ENCODE measurements around the gene DENND2A.

Gene DENND2A

GRCh38 chr7:140619176-140619575, 21.4 kb downstream of the DENND2A start:
- no peak for DNase-seq (ENCODE audit: low spot score)

DNA sequence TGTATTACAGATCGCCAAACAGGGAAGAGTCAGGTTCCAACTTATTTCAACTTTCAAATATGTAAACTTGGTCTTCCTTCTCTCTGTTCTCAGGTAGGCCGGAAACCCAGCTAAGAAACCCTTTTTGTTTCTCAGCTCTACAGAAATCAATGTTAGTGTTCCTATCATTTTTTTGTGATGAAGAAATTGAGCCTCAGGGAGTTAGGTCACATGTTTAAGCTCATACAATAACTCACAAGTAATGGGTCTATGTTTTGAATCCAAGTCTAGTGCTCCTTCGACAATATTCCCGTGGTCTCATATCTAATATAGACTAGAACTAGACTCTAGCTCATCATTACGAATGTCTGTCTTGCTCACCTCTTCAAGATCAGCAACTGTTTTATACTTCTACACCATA, 22.3 kb downstream of the DENND2A start:
- no peak for DNase-seq (ENCODE audit: low spot score)

DNA sequence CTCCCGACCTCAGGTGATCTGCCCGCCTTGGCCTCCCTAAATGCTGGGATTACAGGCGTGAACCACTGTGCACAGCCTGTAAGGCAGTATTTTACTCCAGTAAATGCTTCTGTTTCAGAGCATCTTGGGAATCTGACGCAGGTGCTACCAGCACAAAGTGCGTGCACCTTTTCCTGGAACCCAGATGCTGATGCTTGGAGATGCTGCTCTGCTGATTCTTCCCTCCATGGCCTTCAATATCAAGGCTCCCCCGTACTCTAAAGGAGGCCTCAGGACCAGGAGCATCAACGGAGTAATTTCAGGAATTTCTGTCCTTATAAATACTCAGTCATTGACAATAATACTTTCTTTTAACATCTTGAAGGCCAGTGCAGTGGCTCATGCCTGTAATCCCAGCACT, 23.5 kb downstream of the DENND2A start:
- no peak for DNase-seq (ENCODE audit: low spot score)

DNA sequence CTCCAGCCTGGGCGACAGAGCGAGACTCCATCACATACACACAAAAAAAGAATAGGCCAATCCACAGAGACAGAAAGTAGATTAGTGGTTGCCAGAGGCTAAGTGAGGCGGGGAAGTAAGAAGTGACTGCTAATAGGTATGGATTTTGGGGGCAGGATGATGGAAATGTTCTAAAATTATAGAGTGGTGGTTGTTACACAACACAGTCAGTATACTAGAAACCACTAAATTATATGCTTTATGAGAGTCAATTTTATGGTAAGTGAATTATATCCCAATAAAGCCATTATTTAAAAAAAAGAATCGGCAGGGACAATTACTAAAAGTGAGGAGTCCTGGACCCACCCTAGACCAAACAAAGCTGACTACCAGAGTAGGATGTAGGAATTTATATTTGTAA, 24.3 kb downstream of the DENND2A start:
- DNase-seq (ENCODE audit: low spot score) = no peak

GRCh38 chr7:140611641-140612040, 29.0 kb downstream of the DENND2A start:
- DNase-seq (ENCODE audit: low spot score) = no peak

GRCh38 chr7:140610204-140611165, 30.1 kb downstream of the DENND2A start:
- DNase-seq (ENCODE audit: low spot score) = no peak

GRCh38 chr7:140609646-140610045, 31.0 kb downstream of the DENND2A start:
- DNase-seq (ENCODE audit: low spot score) = no peak

GRCh38 chr7:140607441-140607989, 33.1 kb downstream of the DENND2A start:
- no peak for DNase-seq (ENCODE audit: low spot score)

GRCh38 chr7:140605337-140605736, 35.3 kb downstream of the DENND2A start:
- no peak for DNase-seq (ENCODE audit: low spot score)

DNA sequence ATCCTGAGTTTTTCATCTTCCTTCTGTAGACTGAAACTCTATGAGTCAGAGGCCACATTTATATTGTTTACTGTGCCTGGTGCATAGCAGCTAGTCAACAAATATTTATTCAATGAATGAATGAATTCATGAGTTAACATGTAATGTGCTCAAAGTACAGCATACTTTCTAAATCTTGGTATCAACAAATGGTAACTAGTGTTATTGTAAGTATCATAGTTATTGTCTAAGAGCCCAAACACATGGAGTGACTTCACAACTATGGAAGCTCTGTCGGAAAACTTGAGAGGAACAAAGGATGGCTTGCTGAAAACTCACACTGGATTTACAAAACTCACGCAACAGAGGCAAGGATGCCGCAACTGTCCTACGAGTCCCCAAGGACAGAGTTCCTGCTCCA, 35.9 kb downstream of the DENND2A start:
- no peak for DNase-seq (ENCODE audit: low spot score)

- DNase-seq (ENCODE audit: low spot score) = no peak
Measured at GRCh38 chr7:140604076-140604475, 36.5 kb downstream of the DENND2A start.

GRCh38 chr7:140601566-140602174, 38.9 kb downstream of the DENND2A start:
- no peak for DNase-seq (ENCODE audit: low spot score)

GRCh38 chr7:140600341-140600740, 40.3 kb downstream of the DENND2A start:
- no peak for DNase-seq (ENCODE audit: low spot score)

DNA sequence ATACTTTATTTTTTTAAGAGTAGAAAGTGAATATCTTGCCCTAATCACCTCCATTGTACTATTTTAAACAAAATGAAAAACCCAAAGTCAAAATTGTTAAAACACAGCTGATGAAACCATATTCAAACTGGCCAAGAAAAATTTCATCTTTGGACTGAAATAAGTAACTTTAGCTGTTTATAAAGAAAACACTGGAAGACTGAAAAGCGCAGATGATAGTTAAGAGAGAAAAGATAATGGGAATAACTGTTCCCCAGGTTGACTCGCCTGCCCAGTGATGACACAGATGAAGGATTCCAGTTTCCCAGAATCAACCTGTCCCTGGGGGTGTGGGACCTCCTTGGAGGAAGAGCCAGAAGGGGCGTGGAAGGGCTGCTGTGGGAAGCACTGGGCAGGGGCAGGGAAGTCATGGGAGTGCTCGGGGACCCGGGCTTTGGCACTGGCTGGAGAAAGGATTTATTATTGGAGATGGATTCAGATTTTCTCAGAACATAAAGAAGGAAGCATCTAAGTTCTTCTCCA, 43.1 kb downstream of the DENND2A start:
- DNase-seq (ENCODE audit: low spot score) = no peak

DNA sequence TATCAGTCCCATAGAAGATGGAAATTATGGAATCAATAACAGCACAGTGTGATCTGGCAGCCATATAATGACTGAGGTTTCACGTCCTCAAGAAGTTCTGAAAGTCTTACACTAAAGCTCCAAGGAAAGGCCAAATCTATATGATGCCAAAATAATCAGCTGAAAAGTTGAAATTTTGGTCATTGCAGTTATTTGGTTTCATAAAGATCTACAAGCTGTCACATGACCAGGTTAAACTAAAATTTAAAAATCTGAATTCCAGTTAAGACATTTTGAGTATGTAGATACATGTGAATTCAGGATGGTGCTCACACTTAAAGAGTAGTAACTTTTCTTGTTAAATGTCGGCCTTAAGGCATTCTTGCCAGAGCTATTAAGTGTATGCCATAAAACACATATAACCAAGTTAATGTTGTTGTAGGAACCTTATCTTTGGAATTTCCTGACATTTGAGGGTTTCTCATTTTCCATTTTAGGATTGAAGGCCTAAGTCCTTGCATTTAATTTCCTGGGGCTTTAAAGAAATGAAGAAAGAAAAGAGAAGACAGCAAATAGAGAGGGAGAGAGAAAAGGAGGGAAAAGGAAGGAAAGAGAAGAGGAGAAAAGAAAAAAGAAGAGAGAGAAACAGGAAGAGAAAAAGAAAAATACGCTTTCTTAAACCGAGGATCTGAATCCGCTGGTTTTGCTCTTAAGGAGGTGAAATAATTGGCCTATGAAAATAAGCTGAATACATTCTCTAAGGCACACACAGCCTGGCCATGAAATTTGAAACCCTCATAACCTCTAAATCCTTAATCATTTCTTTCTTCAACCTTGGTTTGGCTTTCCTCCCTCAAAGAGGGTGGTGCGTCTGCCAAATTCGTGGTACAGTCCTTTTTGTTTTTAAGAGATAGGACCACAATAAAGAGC, 43.8 kb downstream of the DENND2A start:
- no peak for DNase-seq (ENCODE audit: low spot score)

DNA sequence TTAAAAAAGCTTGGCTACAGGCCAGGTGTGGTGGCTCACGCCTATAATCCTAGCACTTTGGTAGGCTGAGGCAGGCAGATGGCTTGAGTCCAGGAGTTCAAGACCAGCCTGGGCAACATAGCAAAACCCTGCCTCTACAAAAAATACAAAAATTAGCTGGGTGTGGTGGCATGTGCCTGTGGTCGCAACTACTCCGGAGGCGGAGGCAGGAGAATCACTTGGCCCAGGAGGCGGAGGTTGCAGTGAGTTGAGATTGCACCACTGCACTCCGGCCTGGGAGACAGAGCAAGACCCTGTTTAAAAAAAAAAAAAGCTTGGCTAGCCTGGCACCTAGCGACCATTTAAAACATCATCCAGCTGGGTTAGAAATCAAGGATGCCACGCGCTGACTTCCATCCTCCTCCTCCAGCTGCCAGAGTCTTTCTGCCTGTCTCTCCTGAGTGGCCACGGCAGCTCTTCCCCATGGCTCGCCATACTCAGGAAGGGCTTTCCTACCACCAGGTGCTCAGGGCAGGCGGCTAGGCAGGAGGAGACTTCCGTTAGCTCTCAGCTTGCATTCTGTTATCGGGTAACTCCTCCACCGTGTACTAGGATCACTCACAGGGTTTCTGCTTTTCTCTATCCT, 45.0 kb downstream of the DENND2A start:
- DNase-seq (ENCODE audit: low spot score) = no peak

- no peak for DNase-seq (ENCODE audit: low spot score)
Measured at GRCh38 chr7:140594131-140594691, 46.4 kb downstream of the DENND2A start.

DNA sequence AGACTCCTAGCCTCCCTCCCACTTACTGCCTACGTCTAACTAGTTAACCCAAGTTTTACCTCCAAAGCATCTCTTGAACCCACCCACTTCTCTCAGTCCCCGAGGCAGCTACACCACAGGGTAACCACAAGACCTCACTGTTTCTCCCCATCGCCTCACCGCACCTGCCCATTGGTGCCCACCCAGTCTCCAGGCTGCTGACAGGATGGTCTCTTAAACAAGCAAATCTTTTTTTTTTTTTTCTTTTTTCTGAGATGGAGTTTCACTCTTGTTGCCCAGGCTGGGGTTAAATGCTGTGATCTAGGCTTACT, 47.0 kb downstream of the DENND2A start:
- DNase-seq (ENCODE audit: low spot score) = no peak

DNA sequence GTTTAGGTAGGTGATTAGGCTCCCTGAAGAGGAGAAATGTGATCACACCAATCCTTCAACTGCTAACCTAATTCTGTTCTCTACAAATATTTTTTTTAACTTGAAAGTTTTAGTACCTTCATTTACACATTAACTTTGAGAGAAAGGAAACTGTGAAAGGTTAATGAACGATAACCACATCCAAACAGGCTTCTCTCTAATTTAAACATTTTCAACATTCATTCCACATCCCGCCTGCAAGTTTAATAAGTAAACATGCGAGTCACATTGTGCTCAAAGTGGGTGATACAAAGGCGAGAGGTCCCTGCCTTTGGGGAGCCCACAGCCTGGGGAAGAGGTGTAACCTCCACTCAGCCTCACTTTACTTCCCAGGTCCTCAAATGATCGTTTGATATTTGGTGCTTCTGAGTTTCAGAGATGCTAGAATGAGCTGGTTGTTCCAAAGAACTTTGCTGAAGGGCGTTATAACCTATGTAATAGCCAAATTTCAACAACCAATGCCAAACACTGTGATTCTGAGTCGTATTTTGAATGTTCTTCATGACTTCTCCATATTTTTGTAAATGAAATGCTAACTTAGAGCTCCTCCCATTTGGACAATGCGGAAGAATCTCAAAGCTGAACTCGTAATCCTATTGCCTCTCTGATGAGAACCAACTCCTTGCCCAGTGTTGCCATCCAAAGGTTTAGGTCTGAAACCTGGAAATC, 47.5 kb downstream of the DENND2A start:
- no peak for DNase-seq (ENCODE audit: low spot score)

GRCh38 chr7:140591180-140591902, 49.3 kb downstream of the DENND2A start:
- no peak for DNase-seq (ENCODE audit: low spot score)
